Activated CD4-positive, alpha-beta T cell treated with anti-CD3 and anti-CD28 coated beads, Interleukin-2, amount 10 ng/mL, durations not matched to agents 24 days and 14 days (primary cell): ENCODE results near the gene NEUROD2. TPM values are rescaled to one million over a fixed set of nuclear protein-coding genes. Genes with fewer than 3 reads are reported as not detected.

Experiments used
- DNase-seq: peaks from one replicate; pipeline ENCODE4 v3.0.0; 2022
- H3K27ac Mint-ChIP-seq: one replicate; pipeline ENCODE4 v1.8.0; 2022; ENCODE audit warnings: mild to moderate bottlenecking, mixed read lengths
- H3K27me3 Mint-ChIP-seq: one replicate; pipeline ENCODE4 v1.8.0; 2022; ENCODE audit warnings: mixed read lengths
- H3K36me3 Mint-ChIP-seq: one replicate; pipeline ENCODE4 v1.8.0; 2022; ENCODE audit warnings: low read depth, mild to moderate bottlenecking, mixed read lengths
- H3K4me1 Mint-ChIP-seq: one replicate; pipeline ENCODE4 v1.8.0; 2021; ENCODE audit warnings: mixed read lengths
- H3K4me3 Mint-ChIP-seq: one replicate; pipeline ENCODE4 v1.8.0; 2022; ENCODE audit warnings: mild to moderate bottlenecking, moderate library complexity, mixed read lengths
- H3K9me3 Mint-ChIP-seq: one replicate; pipeline ENCODE4 v1.8.0; 2021; ENCODE audit warnings: mixed read lengths
- intact Hi-C: fragments of 100-400 bp; cut with micrococcal nuclease; formaldehyde crosslinking; loops from one replicate; pipeline ENCODE4 v1.15.1; 2023
- total RNA-seq: library from RNA; stranded (reverse); gene quantifications from 2 replicates; pipeline ENCODE4 v1.2.3, GENCODE V29; 2022

NEUROD2 gene
- total RNA-seq, 1 donor from 2014 or later, result not detected

DNA sequence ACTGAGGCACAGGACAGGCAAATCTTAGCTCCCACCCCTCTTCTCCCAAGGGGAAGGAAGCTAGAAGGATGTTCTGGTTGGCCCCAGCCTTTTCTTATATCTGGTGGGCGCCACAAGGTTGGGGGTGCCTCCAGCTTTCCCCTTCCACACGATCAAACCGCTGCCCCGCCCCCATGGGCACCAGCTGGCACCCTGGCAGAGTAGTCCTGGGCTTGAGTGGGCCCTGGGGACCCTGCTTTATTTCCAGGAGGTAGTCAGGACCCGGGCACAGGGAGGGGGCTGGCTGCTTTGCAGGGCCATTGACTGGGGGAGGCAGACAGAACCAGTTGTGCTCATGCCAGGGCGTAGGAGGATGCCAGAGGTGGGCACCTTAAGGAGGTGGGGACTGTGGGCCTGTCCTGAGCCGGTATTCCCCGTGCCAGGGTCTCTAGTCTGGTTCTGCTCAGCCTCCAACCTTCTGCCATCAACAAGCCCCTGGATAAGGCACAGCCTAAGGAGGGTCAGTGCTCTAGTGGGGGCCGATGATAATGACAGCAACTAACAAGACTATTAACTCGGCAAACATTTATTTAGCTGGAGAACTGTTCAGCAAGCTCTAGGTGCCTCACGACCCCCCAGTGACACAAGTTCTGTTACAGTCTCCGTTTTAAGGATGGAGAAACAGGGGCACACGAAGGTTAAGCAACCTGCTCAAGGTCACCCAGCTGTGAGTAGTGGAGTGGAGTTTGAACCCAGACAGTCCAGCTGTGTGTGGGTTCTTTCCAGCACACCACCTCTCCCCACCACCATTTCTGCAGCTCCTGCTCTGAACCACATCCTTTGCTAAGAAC, 11.5 kb upstream of the NEUROD2 start:
- H3K4me3 Mint-ChIP-seq, result no peak overlapping the region
- DNase-seq, result no peak
- no peak overlapping the region for H3K27ac Mint-ChIP-seq
- H3K36me3 Mint-ChIP-seq, result no peaks in the 10 kb centered on the region
- intact Hi-C loops, result no loop called here
- no peaks in the 10 kb centered on the region for H3K9me3 Mint-ChIP-seq
- H3K27me3 Mint-ChIP-seq, result peaks cover 57% of the 10 kb centered on the region
- peaks cover 13% of the 10 kb centered on the region for H3K4me1 Mint-ChIP-seq

DNA sequence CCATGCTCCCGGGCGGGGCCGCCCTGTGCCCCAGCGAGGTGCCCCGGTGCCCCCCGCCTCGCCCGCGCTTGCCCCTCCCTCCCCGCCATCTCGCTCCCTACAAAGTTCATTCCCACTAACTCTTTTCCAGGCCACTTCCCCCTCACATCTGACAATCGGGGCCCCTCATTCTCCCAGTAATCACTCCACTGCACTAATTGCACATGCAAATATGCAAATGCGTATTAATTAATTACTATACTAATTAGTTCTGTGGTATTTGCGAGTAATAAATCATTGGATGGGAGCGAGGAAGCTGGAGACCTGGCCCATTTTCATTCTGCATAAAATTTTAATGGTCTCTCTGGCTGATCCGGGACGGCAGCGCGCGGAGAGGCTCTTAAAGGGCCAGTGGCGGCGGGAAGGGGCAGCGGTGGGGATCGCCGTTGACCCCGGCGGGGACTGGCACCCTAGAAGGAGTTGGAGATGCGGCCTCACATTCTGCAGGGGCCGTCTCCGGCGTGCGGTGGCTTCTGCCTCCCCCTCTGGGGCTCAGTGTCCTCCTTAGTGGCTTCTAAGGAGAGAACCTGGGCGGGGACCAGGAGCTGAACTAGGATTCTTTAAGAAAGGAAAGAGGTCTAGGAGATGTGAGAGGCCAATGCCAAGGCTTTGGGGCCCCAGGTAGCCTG, 10.7 kb upstream of the NEUROD2 start:
- Mint-ChIP-seq H3K4me3 (peak overlapping the region; percentile 73), H3K4me1 (peaks cover 11% of the 10 kb centered on the region), H3K27ac (peak overlapping the region; percentile 58), H3K27me3 (peaks cover 54% of the 10 kb centered on the region), H3K36me3 (no peaks in the 10 kb centered on the region), H3K9me3 (no peaks in the 10 kb centered on the region)
- no peak for DNase-seq
- intact Hi-C loops, result no loop called here

- intact Hi-C loops, result loop anchor here (1.0 kb wide), 1 partner anchor 137 kb away; no protein-coding TSS in a partner anchor
- peaks cover 59% of the 10 kb centered on the region for H3K27me3 Mint-ChIP-seq
Observed at GRCh38 chr17:39617446-39618245, 9.9 kb upstream of the NEUROD2 start.

GRCh38 chr17:39617100-39617445, 9.4 kb upstream of the NEUROD2 start:
- intact Hi-C loops, result loop anchor here (1.0 kb wide), 1 partner anchor 137 kb away; no protein-coding TSS in a partner anchor
- H3K9me3 Mint-ChIP-seq, result no peaks in the 10 kb centered on the region
- H3K4me1 Mint-ChIP-seq, result peaks cover 3% of the 10 kb centered on the region
- H3K36me3 Mint-ChIP-seq, result no peaks in the 10 kb centered on the region
- H3K27me3 Mint-ChIP-seq, result peaks cover 59% of the 10 kb centered on the region
- peak overlapping the region; percentile 62 for H3K4me3 Mint-ChIP-seq
- no peak for DNase-seq
- no peak overlapping the region for H3K27ac Mint-ChIP-seq

More at GRCh38 chr17:39617446-39618245, 9.9 kb upstream of the NEUROD2 start:
- no peaks in the 10 kb centered on the region for H3K9me3 Mint-ChIP-seq
- H3K27ac Mint-ChIP-seq, result no peak overlapping the region
- no peaks in the 10 kb centered on the region for H3K36me3 Mint-ChIP-seq
- H3K4me3 Mint-ChIP-seq, result peak overlapping the region; percentile 73
- peaks cover 7% of the 10 kb centered on the region for H3K4me1 Mint-ChIP-seq
- peak; percentile 75 for DNase-seq

DNA sequence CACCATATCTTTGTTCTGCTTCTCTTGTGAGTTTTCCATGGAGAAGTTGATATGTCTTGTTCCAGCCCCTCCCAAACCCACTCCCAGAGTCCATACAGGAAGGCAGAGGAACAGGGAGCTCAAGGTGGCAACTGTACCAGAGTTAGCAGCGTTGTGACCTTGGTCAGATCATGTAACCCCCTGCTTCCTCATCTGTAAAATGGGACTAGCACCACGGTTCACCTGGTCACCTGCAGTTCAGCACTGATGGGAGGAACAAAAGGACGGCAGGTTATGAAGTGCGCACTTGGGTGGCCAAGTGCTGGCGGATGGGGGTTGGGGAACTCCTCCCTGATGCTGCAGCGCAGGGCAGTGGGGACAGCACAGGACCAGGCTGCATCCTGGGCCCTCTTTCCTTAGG, 7.7 kb upstream of the NEUROD2 start:
- Mint-ChIP-seq H3K27me3 (peaks cover 65% of the 10 kb centered on the region), H3K27ac (no peak overlapping the region), H3K4me1 (no peaks in the 10 kb centered on the region), H3K4me3 (no peak overlapping the region), H3K9me3 (no peaks in the 10 kb centered on the region), H3K36me3 (no peaks in the 10 kb centered on the region)
- DNase-seq, result no peak
- intact Hi-C loops, result no loop called here

DNA sequence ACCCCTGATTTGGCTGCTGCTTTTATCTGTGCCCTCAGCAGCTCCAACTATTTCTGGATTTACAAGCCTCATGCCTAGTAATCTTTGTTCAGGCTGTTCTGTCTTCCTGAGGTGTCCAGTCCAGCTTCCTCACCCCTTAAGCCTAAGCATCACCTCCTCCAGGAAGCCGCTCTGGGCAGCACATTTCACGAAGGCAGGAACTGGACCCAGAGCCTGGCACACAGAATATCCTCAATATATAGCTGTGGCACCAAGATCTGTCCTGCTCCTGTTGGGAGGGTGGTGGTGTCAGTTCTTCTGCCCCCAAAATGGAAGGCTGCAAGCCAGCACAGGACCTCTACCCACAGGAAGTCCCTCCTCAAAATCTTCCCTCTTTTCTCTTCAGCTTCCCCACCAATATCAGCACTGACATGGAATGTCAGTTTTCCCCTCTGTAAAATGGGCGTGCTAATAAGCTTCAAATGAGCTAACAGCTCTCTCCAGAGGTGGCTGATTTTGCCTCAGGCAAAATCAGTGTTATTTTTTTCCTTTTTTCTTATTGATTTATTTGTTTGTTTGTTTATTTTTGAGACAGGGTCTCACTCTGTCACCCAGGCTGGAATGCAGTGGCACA, 6.9 kb upstream of the NEUROD2 start:
- H3K27me3 Mint-ChIP-seq, result peaks cover 65% of the 10 kb centered on the region
- H3K9me3 Mint-ChIP-seq, result no peaks in the 10 kb centered on the region
- intact Hi-C loops, result no loop called here
- H3K36me3 Mint-ChIP-seq, result no peaks in the 10 kb centered on the region
- H3K27ac Mint-ChIP-seq, result no peak overlapping the region
- no peak for DNase-seq
- H3K4me1 Mint-ChIP-seq, result no peaks in the 10 kb centered on the region
- H3K4me3 Mint-ChIP-seq, result no peak overlapping the region

DNA sequence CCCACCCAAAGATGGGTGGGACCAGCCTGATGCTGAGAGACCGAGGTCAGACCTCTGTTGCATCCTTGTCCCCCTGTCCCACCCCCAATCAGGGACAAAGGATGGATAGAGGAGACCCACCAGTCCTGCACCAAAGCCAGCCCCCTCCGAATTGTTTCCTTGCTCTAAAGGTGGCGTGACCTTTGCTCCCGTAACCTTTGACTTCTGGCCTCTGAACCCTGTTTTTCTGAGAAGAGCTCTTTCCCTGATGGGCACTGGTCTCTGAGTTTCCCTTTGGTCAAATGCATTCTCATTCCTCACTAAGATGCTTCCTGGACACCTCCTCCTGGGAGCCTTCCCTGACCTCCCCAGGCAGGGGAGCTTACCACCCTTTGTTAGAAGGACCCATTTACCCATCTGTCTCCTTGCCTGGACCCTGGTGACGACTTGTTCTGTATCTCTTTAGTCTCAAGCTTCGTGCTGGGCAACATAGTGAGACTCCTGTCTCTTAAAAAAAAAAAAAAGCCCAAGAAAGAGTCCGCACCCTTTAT, 5.3 kb upstream of the NEUROD2 start:
- no peaks in the 10 kb centered on the region for H3K36me3 Mint-ChIP-seq
- no peak for DNase-seq
- no peaks in the 10 kb centered on the region for H3K4me1 Mint-ChIP-seq
- no peaks in the 10 kb centered on the region for H3K9me3 Mint-ChIP-seq
- peaks cover 66% of the 10 kb centered on the region for H3K27me3 Mint-ChIP-seq
- intact Hi-C loops, result no loop called here
- H3K27ac Mint-ChIP-seq, result no peak overlapping the region
- no peak overlapping the region for H3K4me3 Mint-ChIP-seq

DNA sequence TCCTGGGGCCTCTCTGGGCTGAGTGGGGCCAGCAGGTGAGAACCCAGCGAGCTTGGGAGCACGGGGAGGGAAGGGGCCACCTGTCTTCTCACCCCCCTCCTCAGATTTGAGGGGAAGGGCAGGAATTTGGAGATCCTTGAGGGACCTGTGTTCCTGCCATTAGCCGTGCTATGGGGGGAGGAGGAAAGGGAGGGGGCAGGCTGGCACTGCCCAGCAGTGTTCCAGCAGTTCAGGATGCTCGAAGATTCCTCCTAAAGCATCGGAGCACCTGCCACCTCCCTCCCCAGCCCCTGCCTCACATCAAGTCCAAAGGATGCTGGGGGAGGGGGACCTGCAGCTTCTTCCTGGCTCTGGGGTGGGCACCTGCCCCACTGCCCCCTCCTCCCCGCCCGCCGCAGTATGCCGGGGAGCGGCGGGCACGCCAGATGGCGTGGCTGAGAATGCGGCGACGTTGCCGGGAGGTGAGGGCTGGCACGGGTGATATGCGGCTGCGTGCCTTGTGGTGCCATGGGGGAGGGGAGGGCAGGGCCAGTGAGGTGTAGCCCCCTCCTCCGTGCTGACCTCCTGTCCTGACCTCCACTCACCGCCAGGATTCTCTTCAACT, 4.7 kb upstream of the NEUROD2 start:
- H3K4me3 Mint-ChIP-seq, result no peak overlapping the region
- peaks cover 67% of the 10 kb centered on the region for H3K27me3 Mint-ChIP-seq
- H3K9me3 Mint-ChIP-seq, result no peaks in the 10 kb centered on the region

GRCh38 chr17:39611401-39612112, 3.8 kb upstream of the NEUROD2 start:
- DNase-seq, result no peak
- no peak overlapping the region for H3K4me3 Mint-ChIP-seq
- H3K27ac Mint-ChIP-seq, result no peak overlapping the region
- H3K9me3 Mint-ChIP-seq, result no peaks in the 10 kb centered on the region
- no peaks in the 10 kb centered on the region for H3K36me3 Mint-ChIP-seq
- H3K27me3 Mint-ChIP-seq, result peaks cover 66% of the 10 kb centered on the region
- intact Hi-C loops, result no loop called here
- H3K4me1 Mint-ChIP-seq, result no peaks in the 10 kb centered on the region

More for the DNA sequence above, 4.7 kb upstream of the NEUROD2 start:
- no peak for DNase-seq
- intact Hi-C loops, result no loop called here
- Mint-ChIP-seq H3K27ac (no peak overlapping the region), H3K36me3 (no peaks in the 10 kb centered on the region), H3K4me1 (no peaks in the 10 kb centered on the region)

DNA sequence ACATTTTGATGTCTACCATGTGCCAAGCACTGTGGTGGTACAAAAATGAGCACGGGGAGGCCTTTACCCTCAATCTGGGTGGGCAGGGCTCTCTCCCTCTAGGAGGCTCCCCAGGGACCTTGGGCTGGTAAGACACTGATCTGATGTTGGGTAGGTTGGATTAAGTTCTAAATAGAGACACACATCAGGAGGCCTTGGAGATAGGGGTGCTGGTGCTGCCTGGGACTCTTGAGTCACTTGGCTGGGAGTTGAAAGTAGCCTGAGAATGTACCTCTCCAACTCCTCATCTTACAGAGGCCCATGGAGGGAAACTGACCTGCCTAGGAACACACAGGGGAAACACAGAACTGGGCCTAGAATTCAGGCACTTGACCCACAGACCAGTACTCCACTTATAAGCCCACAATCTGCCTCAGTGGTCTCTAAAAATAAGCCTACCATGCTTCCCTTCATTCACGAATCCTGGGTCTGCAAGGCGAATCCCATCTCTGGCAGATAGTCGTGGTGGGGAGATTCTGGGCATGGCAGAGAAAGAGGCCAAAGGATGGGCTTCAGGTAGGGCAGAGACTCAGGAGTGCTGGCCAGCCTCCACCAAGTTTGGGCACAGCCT, 1.8 kb upstream of the NEUROD2 start:
- intact Hi-C loops, result no loop called here
- Mint-ChIP-seq H3K27me3 (peaks cover 55% of the 10 kb centered on the region), H3K36me3 (no peaks in the 10 kb centered on the region)

DNA sequence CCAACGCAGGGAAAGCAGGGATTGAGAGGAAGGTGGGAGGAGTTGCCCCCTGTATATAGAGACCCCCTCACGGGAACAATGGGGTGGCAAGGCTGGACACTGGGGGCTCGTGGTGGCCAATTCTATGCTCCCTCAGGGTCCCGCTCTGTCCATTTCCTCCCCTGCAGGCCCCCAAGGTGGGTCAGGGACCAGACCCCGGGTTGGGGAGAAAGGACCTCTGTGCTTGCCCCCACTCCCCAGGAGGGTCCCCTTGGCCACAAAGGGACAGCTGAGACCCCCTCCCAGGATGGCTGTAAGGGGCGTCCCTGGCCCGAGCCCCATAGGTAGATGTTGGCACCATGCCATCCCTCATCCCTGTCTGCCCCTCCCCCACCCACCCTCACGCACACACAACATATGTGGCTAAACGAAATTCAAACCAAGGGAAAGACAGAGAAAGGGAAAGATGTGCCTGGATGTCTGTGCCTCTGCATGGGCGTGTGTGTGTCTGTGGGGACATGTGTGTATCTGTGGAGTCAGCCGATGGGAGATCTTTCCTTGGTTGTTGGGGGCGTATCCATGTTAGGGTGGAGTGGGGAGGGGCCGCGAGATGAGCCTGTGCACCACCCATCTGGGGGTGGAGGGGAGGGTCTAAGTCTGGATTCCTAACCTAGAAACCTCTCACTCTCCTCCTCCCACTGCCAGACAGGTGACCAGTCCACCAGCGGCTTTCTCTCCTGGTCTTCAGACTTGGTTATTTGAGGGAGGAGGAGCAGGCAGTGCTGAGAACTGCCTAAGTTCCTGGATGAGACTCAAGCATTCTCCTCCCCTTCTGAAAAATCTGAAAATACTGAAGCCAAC, 642 bp upstream of the NEUROD2 start:
- Mint-ChIP-seq H3K9me3 (no peaks in the 10 kb centered on the region), H3K36me3 (no peaks in the 10 kb centered on the region), H3K27me3 (peaks cover 56% of the 10 kb centered on the region), H3K4me3 (no peak overlapping the region), H3K4me1 (peaks cover 7% of the 10 kb centered on the region), H3K27ac (no peak overlapping the region)
- intact Hi-C loops, result no loop called here
- DNase-seq, result no peak

More for the DNA sequence above, 1.8 kb upstream of the NEUROD2 start:
- Mint-ChIP-seq H3K27ac (no peak overlapping the region), H3K9me3 (no peaks in the 10 kb centered on the region), H3K4me1 (peaks cover 4% of the 10 kb centered on the region), H3K4me3 (no peak overlapping the region)
- no peak for DNase-seq
